ENCODE measurements around the gene CEMIP2. TPM values are rescaled to one million over a fixed set of nuclear protein-coding genes. Genes with fewer than 3 reads are reported as not detected.

The CEMIP2 gene
- total RNA-seq, 3 donors from 2014 or later (not counting 1 experiment from before 2014, with no cell fraction given): 204 to 326 (median 230) TPM

DNA sequence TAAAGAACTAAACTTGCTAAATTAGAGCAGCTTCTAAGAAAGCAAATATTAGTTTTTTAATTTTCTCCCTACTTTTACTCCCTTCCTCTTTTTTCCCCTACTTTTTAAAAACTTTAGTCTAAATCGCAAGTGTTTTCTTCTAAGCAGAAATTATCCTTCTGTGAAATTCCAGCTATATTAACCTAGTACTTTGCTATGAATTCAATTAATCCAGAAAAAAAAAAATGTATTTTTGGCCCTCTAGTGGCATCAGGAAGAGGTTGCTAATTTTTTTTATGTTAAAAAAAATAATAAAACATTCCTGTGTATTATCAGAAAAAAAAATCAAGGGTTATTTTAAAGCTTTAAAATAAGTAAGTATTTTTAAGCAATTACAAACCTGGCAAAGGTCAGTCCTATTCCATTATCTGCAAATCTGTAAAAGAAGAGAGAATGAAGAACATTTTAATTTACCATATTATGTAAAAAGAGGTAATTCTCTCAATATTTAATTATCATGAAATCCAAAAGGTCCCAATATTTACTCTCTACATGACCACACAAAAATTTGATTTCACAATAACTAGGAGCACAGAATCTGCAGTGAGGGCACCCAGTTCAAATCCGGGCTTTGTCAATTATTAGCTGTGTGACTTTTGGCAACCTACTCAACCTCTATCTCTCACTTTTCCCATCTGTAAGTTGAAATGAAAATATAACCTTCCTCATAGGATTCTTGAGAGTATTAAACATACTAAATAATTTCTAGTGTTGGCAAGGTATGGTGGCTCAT, 52.0 kb downstream of the CEMIP2 start:
- Histone ChIP-seq H3K4me1 (ENCODE audit: control insufficient read depth, insufficient read depth, low read length) (no peaks in the 10 kb centered on the region), H3K4me3 (ENCODE audit: low read length) (no peak overlapping the region), H3K36me3 (ENCODE audit: control insufficient read depth, insufficient read depth, low read length) (peaks cover 45% of the 10 kb centered on the region), H3K27me3 (ENCODE audit: control insufficient read depth, insufficient read depth, low read length) (no peaks in the 10 kb centered on the region), H3K9me3 (ENCODE audit: control insufficient read depth, insufficient read depth, low read length) (no peaks in the 10 kb centered on the region), H3K27ac (ENCODE audit: low read length) (no peak overlapping the region)
- Mint-ChIP-seq H3K36me3 (peaks cover 31% of the 10 kb centered on the region), H3K9me3 (no peaks in the 10 kb centered on the region), H3K27me3 (ENCODE audit: low read depth in 2 of 2) (no peaks in the 10 kb centered on the region), H3K27ac (peak overlapping the region; percentile 34 to 42), H3K4me3 (no peak overlapping the region), H3K4me1 (peaks cover 0 to 26% of the 10 kb centered on the region in 2 donors)
- 100% methylated on average over 1 of the region's 2 CpGs for WGBS (ENCODE audit: insufficient coverage)
- TF ChIP-seq, protein P1, sequence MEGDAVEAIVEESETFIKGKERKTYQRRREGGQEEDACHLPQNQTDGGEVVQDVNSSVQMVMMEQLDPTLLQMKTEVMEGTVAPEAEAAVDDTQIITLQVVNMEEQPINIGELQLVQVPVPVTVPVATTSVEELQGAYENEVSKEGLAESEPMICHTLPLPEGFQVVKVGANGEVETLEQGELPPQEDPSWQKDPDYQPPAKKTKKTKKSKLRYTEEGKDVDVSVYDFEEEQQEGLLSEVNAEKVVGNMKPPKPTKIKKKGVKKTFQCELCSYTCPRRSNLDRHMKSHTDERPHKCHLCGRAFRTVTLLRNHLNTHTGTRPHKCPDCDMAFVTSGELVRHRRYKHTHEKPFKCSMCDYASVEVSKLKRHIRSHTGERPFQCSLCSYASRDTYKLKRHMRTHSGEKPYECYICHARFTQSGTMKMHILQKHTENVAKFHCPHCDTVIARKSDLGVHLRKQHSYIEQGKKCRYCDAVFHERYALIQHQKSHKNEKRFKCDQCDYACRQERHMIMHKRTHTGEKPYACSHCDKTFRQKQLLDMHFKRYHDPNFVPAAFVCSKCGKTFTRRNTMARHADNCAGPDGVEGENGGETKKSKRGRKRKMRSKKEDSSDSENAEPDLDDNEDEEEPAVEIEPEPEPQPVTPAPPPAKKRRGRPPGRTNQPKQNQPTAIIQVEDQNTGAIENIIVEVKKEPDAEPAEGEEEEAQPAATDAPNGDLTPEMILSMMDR (IDR thresholded peaks at IDR 0.05): peak; percentile 80
- ATAC-seq (no peak), DNase-seq (no peak)
- intact Hi-C loops (cut with micrococcal nuclease): loop anchor here (2.0 to 10.0 kb wide), 2 partner anchors 48 to 112 kb away; partner anchors contain the start of gene CEMIP2

DNA sequence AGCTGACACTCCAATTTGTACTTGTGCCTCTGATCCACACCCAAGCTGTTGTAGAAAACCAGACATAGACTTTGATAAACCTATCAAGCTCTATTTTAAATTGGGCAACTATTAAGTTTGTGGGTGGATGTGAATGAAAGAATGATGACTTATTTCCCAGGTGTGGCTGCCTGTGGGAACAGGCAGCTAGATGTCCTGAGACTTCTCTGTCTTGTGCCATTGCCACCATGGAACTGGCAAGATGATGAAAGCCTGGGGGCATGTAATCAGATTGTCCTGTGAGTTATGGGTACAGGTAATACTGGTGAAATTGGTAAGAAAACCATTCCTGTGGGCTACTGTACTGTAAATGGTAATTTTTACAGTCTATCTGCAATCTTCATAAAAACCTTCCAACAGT, 57.5 kb downstream of the CEMIP2 start:
- TF ChIP-seq, protein P1 (IDR thresholded peaks at IDR 0.05): no peak
- Histone ChIP-seq H3K4me3 (ENCODE audit: low read length) (no peak overlapping the region), H3K27ac (ENCODE audit: low read length) (no peak overlapping the region), H3K4me1 (ENCODE audit: control insufficient read depth, insufficient read depth, low read length) (no peaks in the 10 kb centered on the region), H3K27me3 (ENCODE audit: control insufficient read depth, insufficient read depth, low read length) (no peaks in the 10 kb centered on the region), H3K9me3 (ENCODE audit: control insufficient read depth, insufficient read depth, low read length) (no peaks in the 10 kb centered on the region), H3K36me3 (ENCODE audit: control insufficient read depth, insufficient read depth, low read length) (peaks cover 64% of the 10 kb centered on the region)
- no peaks in the 10 kb centered on the region for H3K27me3 Mint-ChIP-seq (ENCODE audit: low read depth in 2 of 2)
- H3K9me3 Mint-ChIP-seq: no peaks in the 10 kb centered on the region
- ATAC-seq (no peak), DNase-seq (no peak)
- intact Hi-C loops (cut with micrococcal nuclease): loop anchor here (10.0 kb wide), 1 partner anchor 54 kb away; the partner anchor contains the start of gene CEMIP2
- H3K4me3 Mint-ChIP-seq: no peak overlapping the region
- peaks cover 15 to 19% of the 10 kb centered on the region in 2 donors for H3K4me1 Mint-ChIP-seq
- H3K27ac Mint-ChIP-seq: peak overlapping the region in 1 of 2 donors; percentile 6
- H3K36me3 Mint-ChIP-seq: peaks cover 24% of the 10 kb centered on the region

DNA sequence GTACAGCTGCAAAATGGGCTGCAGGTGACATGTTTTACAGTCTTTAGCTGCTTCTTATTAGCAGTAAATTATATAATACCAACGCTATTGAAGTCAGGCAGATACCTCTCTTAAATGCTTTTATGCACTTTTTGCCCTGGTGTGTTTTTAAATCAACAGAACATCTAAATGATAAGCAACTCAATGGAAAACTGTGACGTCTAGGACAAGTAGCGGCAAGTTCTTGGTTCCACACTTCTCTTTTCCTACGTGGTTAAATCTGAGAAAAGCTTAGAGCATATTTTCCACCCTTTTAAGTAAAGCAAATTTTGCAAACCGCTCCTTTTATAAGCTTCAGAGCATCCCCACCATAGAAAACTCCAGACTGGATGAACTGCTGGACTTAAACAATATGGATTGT, 58.1 kb downstream of the CEMIP2 start:
- Mint-ChIP-seq H3K4me3 (no peak overlapping the region), H3K27me3 (ENCODE audit: low read depth in 2 of 2) (no peaks in the 10 kb centered on the region), H3K4me1 (peaks cover 19 to 20% of the 10 kb centered on the region in 2 donors), H3K36me3 (peaks cover 24% of the 10 kb centered on the region), H3K9me3 (no peaks in the 10 kb centered on the region), H3K27ac (peak overlapping the region; percentile 6 to 16)
- Histone ChIP-seq H3K27ac (ENCODE audit: low read length) (no peak overlapping the region), H3K4me3 (ENCODE audit: low read length) (no peak overlapping the region), H3K36me3 (ENCODE audit: control insufficient read depth, insufficient read depth, low read length) (peaks cover 63% of the 10 kb centered on the region), H3K9me3 (ENCODE audit: control insufficient read depth, insufficient read depth, low read length) (no peaks in the 10 kb centered on the region), H3K27me3 (ENCODE audit: control insufficient read depth, insufficient read depth, low read length) (no peaks in the 10 kb centered on the region), H3K4me1 (ENCODE audit: control insufficient read depth, insufficient read depth, low read length) (no peaks in the 10 kb centered on the region)
- intact Hi-C loops (cut with micrococcal nuclease): loop anchor here (10.0 kb wide), 1 partner anchor 55 kb away; the partner anchor contains the start of gene CEMIP2
- TF ChIP-seq, protein P1 (IDR thresholded peaks at IDR 0.05): no peak
- DNase-seq: no peak
- 71% methylated on average over 5 of the region's 5 CpGs for WGBS (ENCODE audit: insufficient coverage)
- no peak for ATAC-seq

All from natural killer cell (primary cell).